Measurements from ENCODE around the gene C10orf90. TPM values are rescaled to one million over a fixed set of nuclear protein-coding genes. Genes with fewer than 3 reads are reported as not detected.

C10orf90 gene
- total and polyA plus RNA-seq, 8 donors = 0.32 to 0.64 (median 0.47) TPM; not detected in 5

DNA sequence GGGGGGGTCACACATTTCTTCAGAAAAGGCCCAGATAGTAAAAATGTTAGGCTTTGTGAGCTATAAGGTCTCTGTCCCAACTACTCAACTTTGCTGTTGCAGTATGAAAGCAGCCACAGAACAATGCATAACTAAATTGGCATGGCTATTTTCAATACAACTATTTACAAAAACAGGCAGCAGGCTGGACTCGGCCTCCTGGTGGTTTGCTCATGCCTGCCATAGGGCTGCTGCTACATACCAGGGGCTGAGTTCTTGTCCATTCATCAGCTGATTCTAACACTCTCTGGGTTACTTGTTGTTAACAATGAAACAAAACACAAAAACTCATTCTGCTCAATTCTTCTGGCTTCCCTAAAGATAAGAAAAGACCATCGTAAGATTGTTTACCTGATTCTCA lies 172.8 kb downstream of the C10orf90 start:
- intact Hi-C loops (cut with DNase I) = no loop called here
- Histone ChIP-seq H3K9me3 (no peaks in the 10 kb centered on the region), H3K4me3 (no peak overlapping the region), H3K36me3 (no peaks in the 10 kb centered on the region), H3K4me1 (no peaks in the 10 kb centered on the region), H3K27ac (no peak overlapping the region), H3K27me3 (no peaks in the 10 kb centered on the region)
- FAIRE-seq = no peak
- TF ChIP-seq, protein P1, sequence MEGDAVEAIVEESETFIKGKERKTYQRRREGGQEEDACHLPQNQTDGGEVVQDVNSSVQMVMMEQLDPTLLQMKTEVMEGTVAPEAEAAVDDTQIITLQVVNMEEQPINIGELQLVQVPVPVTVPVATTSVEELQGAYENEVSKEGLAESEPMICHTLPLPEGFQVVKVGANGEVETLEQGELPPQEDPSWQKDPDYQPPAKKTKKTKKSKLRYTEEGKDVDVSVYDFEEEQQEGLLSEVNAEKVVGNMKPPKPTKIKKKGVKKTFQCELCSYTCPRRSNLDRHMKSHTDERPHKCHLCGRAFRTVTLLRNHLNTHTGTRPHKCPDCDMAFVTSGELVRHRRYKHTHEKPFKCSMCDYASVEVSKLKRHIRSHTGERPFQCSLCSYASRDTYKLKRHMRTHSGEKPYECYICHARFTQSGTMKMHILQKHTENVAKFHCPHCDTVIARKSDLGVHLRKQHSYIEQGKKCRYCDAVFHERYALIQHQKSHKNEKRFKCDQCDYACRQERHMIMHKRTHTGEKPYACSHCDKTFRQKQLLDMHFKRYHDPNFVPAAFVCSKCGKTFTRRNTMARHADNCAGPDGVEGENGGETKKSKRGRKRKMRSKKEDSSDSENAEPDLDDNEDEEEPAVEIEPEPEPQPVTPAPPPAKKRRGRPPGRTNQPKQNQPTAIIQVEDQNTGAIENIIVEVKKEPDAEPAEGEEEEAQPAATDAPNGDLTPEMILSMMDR (IDR thresholded peaks at IDR 0.05) = no peak
- DNase-seq = no peak
- WGBS, 2 donors = 82 to 93% methylated on average over 2 of the region's 2 CpGs
- ATAC-seq = no peak

DNA sequence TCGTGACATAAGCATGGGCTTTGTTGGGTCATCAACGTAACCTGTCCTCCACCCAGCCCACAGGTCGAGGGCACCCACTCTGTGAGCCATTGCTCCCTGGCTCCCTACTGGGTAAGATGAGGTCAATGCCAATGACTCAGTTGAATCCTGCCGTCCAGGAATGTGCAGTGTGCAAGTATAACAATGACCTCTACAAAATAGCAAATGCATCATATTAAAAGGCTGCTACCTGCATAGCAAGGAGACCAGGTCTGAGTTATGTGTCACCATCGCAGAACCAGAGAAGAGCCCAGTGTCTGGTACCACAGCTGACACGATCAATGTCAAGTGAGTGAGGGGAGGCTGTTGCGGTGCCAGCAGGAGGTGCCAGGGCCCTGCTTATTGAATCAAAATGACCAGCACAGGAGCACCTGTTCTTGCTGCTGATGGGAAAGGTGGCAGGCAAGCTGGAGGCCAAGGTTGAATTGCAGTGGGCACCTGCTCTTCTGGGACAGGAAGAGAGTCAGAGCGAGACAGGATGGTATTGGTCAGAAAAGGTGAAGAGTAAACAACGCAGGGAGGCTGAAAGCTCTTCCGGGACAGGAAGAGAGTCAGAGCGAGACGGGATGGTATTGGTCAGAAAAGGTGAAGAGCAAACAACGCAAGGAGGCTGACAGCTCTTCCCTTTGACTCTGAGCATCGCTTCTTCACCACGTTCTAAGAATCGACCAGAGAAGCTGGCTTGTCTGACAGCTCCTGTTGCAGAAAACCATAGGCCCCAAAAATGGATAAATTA lies 173.5 kb downstream of the C10orf90 start:
- FAIRE-seq (no peak), DNase-seq (no peak), ATAC-seq (no peak)
- Histone ChIP-seq H3K4me3 (no peak overlapping the region), H3K9me3 (no peaks in the 10 kb centered on the region), H3K27me3 (no peaks in the 10 kb centered on the region), H3K4me1 (no peaks in the 10 kb centered on the region), H3K27ac (no peak overlapping the region), H3K36me3 (no peaks in the 10 kb centered on the region)
- intact Hi-C loops (cut with DNase I) = no loop called here
- WGBS, 2 donors = 81 to 85% methylated on average over 16 of the region's 16 CpGs
- TF ChIP-seq, protein P1 (IDR thresholded peaks at IDR 0.05) = no peak

DNA sequence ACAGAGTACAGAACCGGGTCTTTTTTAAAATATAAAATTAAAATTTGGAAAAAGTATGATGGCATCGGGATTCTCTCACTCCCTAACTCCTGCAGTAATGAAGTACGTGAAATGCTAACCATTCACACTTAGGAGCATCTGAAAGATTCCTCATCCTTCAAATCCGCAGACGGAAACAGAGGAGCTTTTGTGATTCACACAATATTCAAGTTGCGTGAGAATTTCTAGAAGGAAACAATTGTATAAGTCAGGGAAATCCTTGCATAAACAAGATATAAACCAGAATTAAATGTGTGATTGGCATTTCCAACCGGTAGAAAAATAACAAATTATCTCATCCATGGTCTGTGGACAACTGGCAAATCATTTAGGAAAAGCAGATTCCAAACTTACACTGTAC lies 179.0 kb downstream of the C10orf90 start:
- Histone ChIP-seq H3K27me3 (no peaks in the 10 kb centered on the region), H3K4me3 (no peak overlapping the region), H3K36me3 (no peaks in the 10 kb centered on the region), H3K4me1 (no peaks in the 10 kb centered on the region), H3K9me3 (no peaks in the 10 kb centered on the region), H3K27ac (no peak overlapping the region)
- ATAC-seq (no peak), FAIRE-seq (no peak), DNase-seq (no peak)
- 59 to 69% methylated on average over 7 of the region's 7 CpGs for WGBS, 2 donors
- TF ChIP-seq, protein P1 (IDR thresholded peaks at IDR 0.05) = no peak
- intact Hi-C loops (cut with DNase I) = no loop called here

DNA sequence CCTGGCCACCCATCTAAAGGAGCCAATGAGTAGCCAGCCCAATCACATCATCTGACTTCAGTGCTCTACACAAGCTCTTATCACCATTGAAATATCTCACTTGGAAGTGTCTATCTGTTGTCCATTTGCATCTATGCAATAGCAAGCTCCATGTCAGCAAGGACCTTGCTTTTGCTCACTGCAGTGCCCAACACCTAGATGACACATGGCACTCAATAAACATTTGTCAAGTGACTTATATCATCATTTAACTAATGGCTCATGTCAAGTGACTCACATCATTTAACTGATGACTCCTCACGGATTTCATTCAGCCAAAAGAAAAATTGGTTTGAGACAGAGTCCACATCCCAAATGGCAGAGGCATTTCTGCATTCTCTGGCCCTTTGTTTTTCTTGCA lies 189.3 kb downstream of the C10orf90 start:
- FAIRE-seq (no peak), ATAC-seq (no peak), DNase-seq (no peak)
- Histone ChIP-seq H3K36me3 (no peaks in the 10 kb centered on the region), H3K4me1 (no peaks in the 10 kb centered on the region), H3K9me3 (no peaks in the 10 kb centered on the region), H3K4me3 (no peak overlapping the region), H3K27me3 (no peaks in the 10 kb centered on the region), H3K27ac (no peak overlapping the region)
- WGBS, 2 donors = 45 to 52% methylated on average over 1 of the region's 1 CpG
- intact Hi-C loops (cut with DNase I) = no loop called here
- TF ChIP-seq, protein P1 (IDR thresholded peaks at IDR 0.05) = no peak

DNA sequence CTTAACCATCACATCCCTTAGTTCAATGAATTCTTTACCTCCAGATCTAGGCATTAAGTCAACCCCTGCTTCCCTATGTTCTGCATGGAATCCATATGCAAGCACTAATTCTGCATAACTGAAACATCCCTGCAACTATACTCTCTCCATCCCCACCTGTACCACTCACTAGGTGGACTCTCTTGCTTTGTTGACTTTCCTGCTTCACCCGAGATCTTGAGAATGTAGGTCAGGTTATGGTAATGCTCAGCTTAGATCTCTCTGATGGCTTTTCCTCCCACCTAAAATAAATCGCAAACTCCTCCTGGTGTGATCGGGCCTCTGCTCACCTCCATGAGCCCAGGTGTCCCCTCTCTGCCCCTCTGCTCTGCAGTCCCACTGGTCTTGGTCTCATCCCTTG lies 189.8 kb downstream of the C10orf90 start:
- no peak overlapping the region for H3K4me3 ChIP-seq
- TF ChIP-seq, protein P1 (IDR thresholded peaks at IDR 0.05) = no peak
- DNase-seq (no peak), ATAC-seq (no peak), FAIRE-seq (no peak)
- no peaks in the 10 kb centered on the region for H3K4me1 ChIP-seq
- intact Hi-C loops (cut with DNase I) = no loop called here
- H3K36me3 ChIP-seq = no peaks in the 10 kb centered on the region
- no peaks in the 10 kb centered on the region for H3K27me3 ChIP-seq
- 83 to 88% methylated on average over 3 of the region's 3 CpGs for WGBS, 2 donors
- H3K27ac ChIP-seq = no peak overlapping the region
- no peaks in the 10 kb centered on the region for H3K9me3 ChIP-seq
